ENCODE measurements around the gene CHRM4. TPM values are rescaled to one million over a fixed set of nuclear protein-coding genes. Genes with fewer than 3 reads are reported as not detected.
A peak's percentile ranks its signal among the peaks of the same experiment; 100 is the strongest.

CHRM4 gene
- total RNA-seq, 1 experiment from 2014 or later: not detected

DNA sequence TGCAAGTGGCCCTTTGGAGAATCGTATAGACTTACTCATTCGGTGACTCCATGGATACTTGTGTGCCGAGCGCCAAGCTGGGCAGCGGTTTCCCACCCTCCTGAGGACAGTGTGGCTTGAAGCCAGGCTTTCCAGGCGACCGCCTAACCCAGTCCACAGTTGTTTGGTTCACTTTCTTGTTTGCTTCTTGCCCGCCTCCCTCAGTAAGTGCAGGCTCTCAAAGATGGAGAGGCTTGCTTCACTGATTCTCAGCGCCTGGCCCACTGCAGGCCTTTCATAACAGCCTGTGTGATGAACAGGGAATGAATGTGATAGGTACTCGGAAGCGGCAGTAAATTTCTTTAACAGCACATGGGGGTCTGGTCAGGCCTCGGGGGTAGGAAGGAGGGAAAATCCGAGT lies 21.3 kb downstream of the CHRM4 start:
- TF ChIP-seq, protein P1, sequence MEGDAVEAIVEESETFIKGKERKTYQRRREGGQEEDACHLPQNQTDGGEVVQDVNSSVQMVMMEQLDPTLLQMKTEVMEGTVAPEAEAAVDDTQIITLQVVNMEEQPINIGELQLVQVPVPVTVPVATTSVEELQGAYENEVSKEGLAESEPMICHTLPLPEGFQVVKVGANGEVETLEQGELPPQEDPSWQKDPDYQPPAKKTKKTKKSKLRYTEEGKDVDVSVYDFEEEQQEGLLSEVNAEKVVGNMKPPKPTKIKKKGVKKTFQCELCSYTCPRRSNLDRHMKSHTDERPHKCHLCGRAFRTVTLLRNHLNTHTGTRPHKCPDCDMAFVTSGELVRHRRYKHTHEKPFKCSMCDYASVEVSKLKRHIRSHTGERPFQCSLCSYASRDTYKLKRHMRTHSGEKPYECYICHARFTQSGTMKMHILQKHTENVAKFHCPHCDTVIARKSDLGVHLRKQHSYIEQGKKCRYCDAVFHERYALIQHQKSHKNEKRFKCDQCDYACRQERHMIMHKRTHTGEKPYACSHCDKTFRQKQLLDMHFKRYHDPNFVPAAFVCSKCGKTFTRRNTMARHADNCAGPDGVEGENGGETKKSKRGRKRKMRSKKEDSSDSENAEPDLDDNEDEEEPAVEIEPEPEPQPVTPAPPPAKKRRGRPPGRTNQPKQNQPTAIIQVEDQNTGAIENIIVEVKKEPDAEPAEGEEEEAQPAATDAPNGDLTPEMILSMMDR (IDR thresholded peaks at IDR 0.05; ENCODE audit: unreplicated experiment): no peak
- no TSS peak for BruUV-seq (replicated peaks)
- no peak for DNase-seq
- peaks cover under 1% of the 10 kb centered on the region for H3K4me1 Mint-ChIP-seq (ENCODE audit: low read depth, unreplicated experiment)
- intact Hi-C loops (cut with micrococcal nuclease; ENCODE audit: unreplicated experiment): no loop called here
- no peaks in the 10 kb centered on the region for H3K27me3 Mint-ChIP-seq (ENCODE audit: unreplicated experiment)
- no peaks in the 10 kb centered on the region for H3K9me3 Mint-ChIP-seq (ENCODE audit: low read depth, unreplicated experiment)
- H3K4me3 Mint-ChIP-seq (ENCODE audit: low read depth, unreplicated experiment): no peak overlapping the region
- peaks cover 23% of the 10 kb centered on the region for H3K36me3 Mint-ChIP-seq (ENCODE audit: insufficient read depth, unreplicated experiment)
- CTCF ChIA-PET: no interaction called here
- H3K27ac Mint-ChIP-seq (ENCODE audit: unreplicated experiment): no peak overlapping the region

DNA sequence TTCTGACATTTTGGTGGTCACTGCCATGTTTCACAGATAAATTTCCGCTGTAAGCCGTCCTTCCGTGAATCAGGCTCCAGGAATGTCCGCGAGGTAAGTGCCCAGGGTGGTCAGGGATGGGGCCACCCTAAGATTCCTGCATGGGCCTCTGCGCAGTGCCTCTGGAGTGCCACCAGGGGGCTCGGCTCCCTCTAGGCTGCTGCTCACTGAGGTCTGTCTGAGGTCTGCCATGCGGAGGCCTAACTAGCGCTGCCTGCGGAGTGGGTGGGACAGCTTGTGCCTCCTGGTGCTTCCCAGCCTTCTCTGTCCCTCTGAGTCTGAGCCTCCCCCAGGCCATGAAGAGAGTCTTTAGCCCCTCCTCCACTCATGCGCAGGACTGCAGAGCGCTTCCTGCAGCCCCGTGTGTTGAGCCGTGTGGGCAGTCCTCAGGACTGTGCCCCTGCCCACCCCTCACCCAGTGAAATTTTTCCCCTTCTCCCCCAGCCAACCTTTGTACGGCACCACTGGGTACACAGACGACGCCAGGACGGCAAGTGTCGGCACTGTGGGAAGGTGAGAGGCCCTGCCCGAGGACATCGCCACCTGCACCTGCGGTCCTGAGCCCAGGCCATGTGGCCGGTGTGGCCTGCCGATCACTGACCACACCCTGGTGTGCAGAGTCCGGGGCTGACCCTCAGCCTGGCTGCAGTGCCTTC lies 22.0 kb downstream of the CHRM4 start:
- CTCF ChIA-PET: no interaction called here
- H3K9me3 Mint-ChIP-seq (ENCODE audit: low read depth, unreplicated experiment): no peaks in the 10 kb centered on the region
- TF ChIP-seq, protein P1 (IDR thresholded peaks at IDR 0.05; ENCODE audit: unreplicated experiment): peak; percentile 90
- H3K27ac Mint-ChIP-seq (ENCODE audit: unreplicated experiment): no peak overlapping the region
- BruUV-seq (replicated peaks): no TSS peak
- H3K36me3 Mint-ChIP-seq (ENCODE audit: insufficient read depth, unreplicated experiment): peaks cover 28% of the 10 kb centered on the region
- H3K4me1 Mint-ChIP-seq (ENCODE audit: low read depth, unreplicated experiment): peaks cover 7% of the 10 kb centered on the region
- intact Hi-C loops (cut with micrococcal nuclease; ENCODE audit: unreplicated experiment): no loop called here
- H3K4me3 Mint-ChIP-seq (ENCODE audit: low read depth, unreplicated experiment): no peak overlapping the region
- H3K27me3 Mint-ChIP-seq (ENCODE audit: unreplicated experiment): no peaks in the 10 kb centered on the region
- peak; percentile 67 for DNase-seq

DNA sequence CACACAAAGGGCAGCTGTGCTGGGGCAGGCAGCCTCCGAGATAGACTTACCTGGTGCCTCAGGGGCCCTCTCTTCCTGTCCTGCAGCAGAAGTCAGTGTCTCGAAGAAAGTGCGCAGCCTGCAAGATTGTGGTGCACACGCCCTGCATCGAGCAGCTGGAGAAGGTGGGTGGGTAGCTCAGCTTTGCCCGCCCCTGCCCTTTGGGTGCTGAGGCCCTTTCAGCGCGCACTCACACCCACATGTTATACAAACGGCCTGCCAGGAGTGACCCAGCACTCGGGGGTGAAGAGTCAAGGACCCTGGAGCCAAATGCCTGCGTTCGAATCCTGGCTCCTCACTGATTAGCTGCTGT lies 23.7 kb downstream of the CHRM4 start:
- BruUV-seq (replicated peaks): no TSS peak
- no peak overlapping the region for H3K27ac Mint-ChIP-seq (ENCODE audit: unreplicated experiment)
- CTCF ChIA-PET: no interaction called here
- H3K9me3 Mint-ChIP-seq (ENCODE audit: low read depth, unreplicated experiment): no peaks in the 10 kb centered on the region
- TF ChIP-seq, protein P1 (IDR thresholded peaks at IDR 0.05; ENCODE audit: unreplicated experiment): no peak
- H3K27me3 Mint-ChIP-seq (ENCODE audit: unreplicated experiment): no peaks in the 10 kb centered on the region
- peaks cover 37% of the 10 kb centered on the region for H3K36me3 Mint-ChIP-seq (ENCODE audit: insufficient read depth, unreplicated experiment)
- H3K4me3 Mint-ChIP-seq (ENCODE audit: low read depth, unreplicated experiment): no peak overlapping the region
- intact Hi-C loops (cut with micrococcal nuclease; ENCODE audit: unreplicated experiment): no loop called here
- H3K4me1 Mint-ChIP-seq (ENCODE audit: low read depth, unreplicated experiment): peaks cover 22% of the 10 kb centered on the region
- no peak for DNase-seq

DNA sequence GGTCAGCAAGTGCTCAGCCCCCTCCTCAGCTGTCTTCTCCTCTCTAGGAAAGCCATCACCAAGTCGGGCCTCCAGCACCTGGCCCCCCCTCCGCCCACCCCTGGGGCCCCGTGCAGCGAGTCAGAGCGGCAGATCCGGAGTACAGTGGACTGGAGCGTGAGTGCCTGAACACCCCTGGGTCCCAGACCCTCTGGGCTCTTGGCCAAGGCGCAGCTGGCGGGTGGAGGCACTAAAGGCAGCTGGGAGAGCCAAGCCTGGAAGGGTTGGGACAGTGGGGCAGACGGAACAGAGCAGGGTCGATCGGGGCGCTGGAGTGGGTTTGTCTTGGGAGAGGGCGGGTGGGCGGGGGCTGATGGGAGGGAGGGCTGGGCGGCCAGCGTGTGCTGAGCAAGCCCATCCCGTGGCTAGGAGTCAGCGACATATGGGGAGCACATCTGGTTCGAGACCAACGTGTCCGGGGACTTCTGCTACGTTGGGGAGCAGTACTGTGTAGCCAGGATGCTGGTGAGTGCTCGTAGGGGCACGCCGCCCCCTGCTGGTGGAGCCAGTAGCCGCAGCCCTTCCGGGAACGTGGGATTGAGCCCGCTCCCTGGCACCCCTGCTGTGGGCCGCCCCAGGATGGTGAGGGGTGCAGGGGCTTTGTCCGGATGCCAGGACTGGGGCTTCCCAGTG lies 24.2 kb downstream of the CHRM4 start:
- intact Hi-C loops (cut with micrococcal nuclease; ENCODE audit: unreplicated experiment): no loop called here
- peaks cover 27% of the 10 kb centered on the region for H3K4me1 Mint-ChIP-seq (ENCODE audit: low read depth, unreplicated experiment)
- TF ChIP-seq, protein P1 (IDR thresholded peaks at IDR 0.05; ENCODE audit: unreplicated experiment): peak; percentile 89
- H3K27me3 Mint-ChIP-seq (ENCODE audit: unreplicated experiment): no peaks in the 10 kb centered on the region
- DNase-seq: peak; percentile 72
- H3K27ac Mint-ChIP-seq (ENCODE audit: unreplicated experiment): no peak overlapping the region
- no peak overlapping the region for H3K4me3 Mint-ChIP-seq (ENCODE audit: low read depth, unreplicated experiment)
- H3K9me3 Mint-ChIP-seq (ENCODE audit: low read depth, unreplicated experiment): no peaks in the 10 kb centered on the region
- H3K36me3 Mint-ChIP-seq (ENCODE audit: insufficient read depth, unreplicated experiment): peaks cover 36% of the 10 kb centered on the region
- CTCF ChIA-PET: interaction anchor here (0.5 to 0.9 kb wide), 2 partner anchors 15 to 244 kb away, joined by 3 read pairs; no protein-coding TSS in a partner anchor
- BruUV-seq (replicated peaks): no TSS peak
